GM12875 (cell line): Measurements from ENCODE around the gene GNA14.
"Not testable (repeated sequence)": the region's sequence is repeated elsewhere in the genome, so short reads cannot be mapped to it uniquely, and the experiment has no call there.

ENCODE experiments used
- H3K4me3 ChIP-seq: one replicate; pipeline ENCODE4 v1.5.1; 2011; ENCODE audit warnings: low read depth, low read length, control low read depth
- CTCF ChIP-seq: IDR thresholded peaks from 2 replicates; pipeline ENCODE4 v1.5.1; 2011; ENCODE audit warnings: low read depth, mild to moderate bottlenecking, control low read depth, inconsistent platforms, low read length, moderate library complexity, borderline replicate concordance; ENCODE audit not compliant: insufficient read depth

Gene GNA14

GRCh38 chr9:77403239-77403638, 244.9 kb downstream of the GNA14 start:
- TF ChIP-seq CTCF: no peak
- H3K4me3 ChIP-seq: no peak overlapping the region

- no peak overlapping the region for H3K4me3 ChIP-seq
- TF ChIP-seq CTCF: no peak
These were observed 245.8 kb downstream of the GNA14 start for GRCh38 chr9:77402286-77402685.

GRCh38 chr9:77399964-77400363, 248.2 kb downstream of the GNA14 start:
- no peak for TF ChIP-seq CTCF
- no peak overlapping the region for H3K4me3 ChIP-seq

- not testable (repeated sequence) for H3K4me3 ChIP-seq
These were observed 249.5 kb downstream of the GNA14 start for GRCh38 chr9:77398581-77398980.

- no peak for TF ChIP-seq CTCF
- H3K4me3 ChIP-seq: no peak overlapping the region
These were observed 255.8 kb downstream of the GNA14 start for GRCh38 chr9:77392328-77392727.

GRCh38 chr9:77391834-77392233, 256.3 kb downstream of the GNA14 start:
- TF ChIP-seq CTCF: no peak
- H3K4me3 ChIP-seq: no peak overlapping the region

- H3K4me3 ChIP-seq: no peak overlapping the region
These were observed 261.9 kb downstream of the GNA14 start for GRCh38 chr9:77386187-77386586.

More at GRCh38 chr9:77386187-77386586, 261.9 kb downstream of the GNA14 start:
- TF ChIP-seq CTCF: no peak
